Neural cell (in vitro differentiated cells): Measurements from ENCODE around the gene PIANP. TPM values are rescaled to one million over a fixed set of nuclear protein-coding genes. Genes with fewer than 3 reads are reported as not detected.

Experiments used
- H2AFZ ChIP-seq: fragments of 200-600, 300-800 bp; sonication (generic), shearing (Covaris generic); 2 replicates; pipeline ENCODE4 v1.6.0; 2014; ENCODE audit warnings: low read depth, mild to moderate bottlenecking, antibody characterized with exemption, low read length, moderate library complexity
- H3F3A ChIP-seq: fragments of 200-600 bp; shearing (Covaris generic); 2 replicates; pipeline ENCODE4 v1.6.1; 2016; ENCODE audit warnings: mild to moderate bottlenecking, moderate library complexity, mixed read lengths, antibody characterized with exemption, low read length; ENCODE audit not compliant: insufficient read depth, poor library complexity, severe bottlenecking
- H3K27ac ChIP-seq: fragments of 200-600, 300-800 bp; sonication (generic), shearing (Covaris generic); 2 replicates; pipeline ENCODE4 v1.5.1; 2014; ENCODE audit warnings: mild to moderate bottlenecking, low read length, moderate library complexity
- H3K27me3 ChIP-seq: fragments of 300-800, 200-600 bp; sonication (generic), shearing (Covaris generic); 2 replicates; pipeline ENCODE4 v1.6.0; 2014; ENCODE audit warnings: mild to moderate bottlenecking, low read depth, low read length, moderate library complexity; ENCODE audit not compliant: insufficient read depth
- H3K36me3 ChIP-seq: fragments of 300-800, 200-600 bp; sonication (generic), shearing (Covaris generic); 2 replicates; pipeline ENCODE4 v1.5.1; 2014; ENCODE audit warnings: mild to moderate bottlenecking, antibody characterized with exemption, low read length, moderate library complexity; ENCODE audit not compliant: insufficient read depth
- H3K4me2 ChIP-seq: fragments of 300-800, 200-600 bp; sonication (generic), shearing (Covaris generic); 2 replicates; pipeline ENCODE4 v1.6.0; 2014; ENCODE audit warnings: mild to moderate bottlenecking, low read length
- H3K4me3 ChIP-seq: fragments of 300-800, 200-600 bp; sonication (generic), shearing (Covaris generic); 2 replicates; pipeline ENCODE4 v1.5.1; 2014; ENCODE audit warnings: mild to moderate bottlenecking, low read length, moderate library complexity
- H3K79me2 ChIP-seq: fragments of 200-600 bp; shearing (Covaris generic); replicated peaks from 2 replicates; pipeline ENCODE4 v1.6.0; 2014; ENCODE audit warnings: mild to moderate bottlenecking, low read length, moderate library complexity; ENCODE audit not compliant: insufficient read depth
- H3K9ac ChIP-seq: fragments of 300-800, 200-600 bp; sonication (generic), shearing (Covaris generic); 2 replicates; pipeline ENCODE4 v1.6.1; 2016; ENCODE audit warnings: mild to moderate bottlenecking, low read length, mixed read lengths
- H3K9me2 ChIP-seq: fragments of 200-600 bp; shearing (Covaris generic); 2 replicates; pipeline ENCODE4 v1.6.1; 2016; ENCODE audit warnings: mild to moderate bottlenecking, low read length, mixed read lengths; ENCODE audit not compliant: insufficient read depth
- H3K9me3 ChIP-seq: fragments of 200-600, 300-800 bp; sonication (generic), shearing (Covaris generic); 2 replicates; pipeline ENCODE4 v1.6.1; 2016; ENCODE audit warnings: mild to moderate bottlenecking, mixed run types, low read length, moderate library complexity, mixed read lengths
- H4K20me1 ChIP-seq: fragments of 200-600 bp; shearing (Covaris generic); 2 replicates; pipeline ENCODE4 v1.6.1; 2016; ENCODE audit warnings: mild to moderate bottlenecking, mixed run types; ENCODE audit not compliant: insufficient read depth
- EP300 ChIP-seq: fragments of 450-650 bp; conservative IDR thresholded peaks from 2 replicates; pipeline ENCODE4 v1.6.1; 2014; ENCODE audit warnings: antibody characterized with exemption, mild to moderate bottlenecking, moderate library complexity; ENCODE audit not compliant: poor library complexity, severe bottlenecking
- EZH2 ChIP-seq: fragments of 200-600, 300-800 bp; shearing (Covaris generic), sonication (generic); IDR thresholded peaks from 2 replicates; pipeline ENCODE4 v1.6.1; 2014; ENCODE audit warnings: antibody characterized with exemption, low read length, borderline replicate concordance, mild to moderate bottlenecking; ENCODE audit not compliant: insufficient read depth, poor library complexity, severe bottlenecking
- MXI1 ChIP-seq: fragments of 450-650 bp; conservative IDR thresholded peaks from 2 replicates; pipeline ENCODE4 v1.6.1; 2014; ENCODE audit warnings: antibody characterized with exemption, mild to moderate bottlenecking; ENCODE audit not compliant: poor library complexity, severe bottlenecking
- POLR2AphosphoS5 ChIP-seq: IDR thresholded peaks from 2 replicates; pipeline ENCODE4 v1.6.1; 2012
- RAD21 ChIP-seq: fragments of 450-650 bp; conservative IDR thresholded peaks from 2 replicates; pipeline ENCODE4 v1.6.1; 2014; ENCODE audit warnings: antibody characterized with exemption, mild to moderate bottlenecking, moderate library complexity
- SMC3 ChIP-seq: fragments of 450-650 bp; conservative IDR thresholded peaks from 2 replicates; pipeline ENCODE4 v1.6.1; 2014; ENCODE audit warnings: antibody characterized with exemption, mild to moderate bottlenecking, moderate library complexity; ENCODE audit not compliant: poor library complexity
- TAF1 ChIP-seq: IDR thresholded peaks from 2 replicates; pipeline ENCODE4 v1.6.1; 2012; ENCODE audit warnings: low read depth
- polyA plus RNA-seq: library from polyadenylated mRNA; depleted of rRNA; stranded (reverse); fragments of >200 nt; gene quantifications from 2 replicates; pipeline ENCODE4 v1.2.3, GENCODE V29; 2014
- TF ChIP-seq, protein P1 (sequence below): fragments of 450-650 bp; IDR thresholded peaks from 2 replicates; pipeline ENCODE4 v1.5.1; 2014; ENCODE audit warnings: antibody characterized with exemption, mild to moderate bottlenecking, moderate library complexity; ENCODE audit not compliant: poor library complexity, severe bottlenecking
- TF ChIP-seq, protein P2 (sequence below): IDR thresholded peaks from 2 replicates; pipeline ENCODE4 v1.6.1; 2012; ENCODE audit warnings: borderline replicate concordance

PIANP gene
- polyA plus RNA-seq, 1 donor from 2014 or later, result 4.4 TPM

DNA sequence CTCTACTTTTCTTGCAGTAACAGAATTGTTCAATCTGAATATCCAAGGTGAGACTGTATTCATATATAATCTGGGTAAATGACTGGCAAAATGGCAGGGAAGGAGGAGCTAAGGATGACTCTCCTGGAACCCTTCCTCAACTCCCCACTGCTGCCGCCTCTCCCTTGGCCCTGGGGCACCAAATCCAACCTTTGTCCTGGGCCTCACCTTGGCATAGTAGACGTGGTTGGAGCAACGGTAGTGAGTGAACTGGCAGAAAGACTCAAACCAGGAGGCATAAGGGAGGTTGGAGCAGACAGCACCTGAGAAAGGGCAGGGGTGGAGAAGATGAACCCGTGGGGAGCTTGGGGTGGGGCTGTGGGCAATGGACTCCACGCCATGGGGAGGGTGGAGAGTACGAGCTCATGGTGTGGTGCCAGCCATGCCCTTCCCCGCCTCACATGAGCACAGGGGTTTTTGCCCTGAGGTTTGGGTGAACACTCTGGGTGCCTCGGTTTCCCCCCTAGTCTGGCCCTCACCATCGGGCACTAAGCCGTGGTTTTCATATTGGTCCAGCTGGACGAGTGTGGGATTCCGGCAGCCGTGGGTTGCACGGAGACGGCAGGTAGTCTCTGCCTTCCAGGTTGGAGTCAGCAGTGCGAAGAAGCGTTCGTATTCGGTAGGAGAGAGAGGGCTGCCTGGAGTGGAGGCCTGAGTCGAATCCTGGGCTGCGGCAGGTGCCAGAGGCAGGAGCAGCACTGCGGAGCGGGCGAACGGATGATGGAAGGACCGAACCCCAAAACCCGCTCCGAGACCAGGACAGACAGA, 54.1 kb downstream of the PIANP start:
- no peak overlapping the region for H3K27ac ChIP-seq
- H3K9me2 ChIP-seq, result no peaks in the 10 kb centered on the region
- TF ChIP-seq, protein P1, sequence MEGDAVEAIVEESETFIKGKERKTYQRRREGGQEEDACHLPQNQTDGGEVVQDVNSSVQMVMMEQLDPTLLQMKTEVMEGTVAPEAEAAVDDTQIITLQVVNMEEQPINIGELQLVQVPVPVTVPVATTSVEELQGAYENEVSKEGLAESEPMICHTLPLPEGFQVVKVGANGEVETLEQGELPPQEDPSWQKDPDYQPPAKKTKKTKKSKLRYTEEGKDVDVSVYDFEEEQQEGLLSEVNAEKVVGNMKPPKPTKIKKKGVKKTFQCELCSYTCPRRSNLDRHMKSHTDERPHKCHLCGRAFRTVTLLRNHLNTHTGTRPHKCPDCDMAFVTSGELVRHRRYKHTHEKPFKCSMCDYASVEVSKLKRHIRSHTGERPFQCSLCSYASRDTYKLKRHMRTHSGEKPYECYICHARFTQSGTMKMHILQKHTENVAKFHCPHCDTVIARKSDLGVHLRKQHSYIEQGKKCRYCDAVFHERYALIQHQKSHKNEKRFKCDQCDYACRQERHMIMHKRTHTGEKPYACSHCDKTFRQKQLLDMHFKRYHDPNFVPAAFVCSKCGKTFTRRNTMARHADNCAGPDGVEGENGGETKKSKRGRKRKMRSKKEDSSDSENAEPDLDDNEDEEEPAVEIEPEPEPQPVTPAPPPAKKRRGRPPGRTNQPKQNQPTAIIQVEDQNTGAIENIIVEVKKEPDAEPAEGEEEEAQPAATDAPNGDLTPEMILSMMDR, result no peak
- no peak for TF ChIP-seq MXI1
- TF ChIP-seq EP300, result no peak
- TF ChIP-seq, protein P2, sequence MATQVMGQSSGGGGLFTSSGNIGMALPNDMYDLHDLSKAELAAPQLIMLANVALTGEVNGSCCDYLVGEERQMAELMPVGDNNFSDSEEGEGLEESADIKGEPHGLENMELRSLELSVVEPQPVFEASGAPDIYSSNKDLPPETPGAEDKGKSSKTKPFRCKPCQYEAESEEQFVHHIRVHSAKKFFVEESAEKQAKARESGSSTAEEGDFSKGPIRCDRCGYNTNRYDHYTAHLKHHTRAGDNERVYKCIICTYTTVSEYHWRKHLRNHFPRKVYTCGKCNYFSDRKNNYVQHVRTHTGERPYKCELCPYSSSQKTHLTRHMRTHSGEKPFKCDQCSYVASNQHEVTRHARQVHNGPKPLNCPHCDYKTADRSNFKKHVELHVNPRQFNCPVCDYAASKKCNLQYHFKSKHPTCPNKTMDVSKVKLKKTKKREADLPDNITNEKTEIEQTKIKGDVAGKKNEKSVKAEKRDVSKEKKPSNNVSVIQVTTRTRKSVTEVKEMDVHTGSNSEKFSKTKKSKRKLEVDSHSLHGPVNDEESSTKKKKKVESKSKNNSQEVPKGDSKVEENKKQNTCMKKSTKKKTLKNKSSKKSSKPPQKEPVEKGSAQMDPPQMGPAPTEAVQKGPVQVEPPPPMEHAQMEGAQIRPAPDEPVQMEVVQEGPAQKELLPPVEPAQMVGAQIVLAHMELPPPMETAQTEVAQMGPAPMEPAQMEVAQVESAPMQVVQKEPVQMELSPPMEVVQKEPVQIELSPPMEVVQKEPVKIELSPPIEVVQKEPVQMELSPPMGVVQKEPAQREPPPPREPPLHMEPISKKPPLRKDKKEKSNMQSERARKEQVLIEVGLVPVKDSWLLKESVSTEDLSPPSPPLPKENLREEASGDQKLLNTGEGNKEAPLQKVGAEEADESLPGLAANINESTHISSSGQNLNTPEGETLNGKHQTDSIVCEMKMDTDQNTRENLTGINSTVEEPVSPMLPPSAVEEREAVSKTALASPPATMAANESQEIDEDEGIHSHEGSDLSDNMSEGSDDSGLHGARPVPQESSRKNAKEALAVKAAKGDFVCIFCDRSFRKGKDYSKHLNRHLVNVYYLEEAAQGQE, result no peak
- TF ChIP-seq RAD21, result no peak
- TF ChIP-seq SMC3, result no peak
- no peak for TF ChIP-seq EZH2
- TF ChIP-seq TAF1, result no peak
- no peak for TF ChIP-seq POLR2AphosphoS5
- no peak overlapping the region for H2AFZ ChIP-seq
- H3K9ac ChIP-seq, result no peak overlapping the region
- no peaks in the 10 kb centered on the region for H3K27me3 ChIP-seq
- H3K36me3 ChIP-seq, result peaks cover 10% of the 10 kb centered on the region
- no peak overlapping the region for H3K4me3 ChIP-seq
- no peaks in the 10 kb centered on the region for H3K79me2 ChIP-seq
- H3F3A ChIP-seq, result no peaks in the 10 kb centered on the region
- no peaks in the 10 kb centered on the region for H4K20me1 ChIP-seq
- H3K4me2 ChIP-seq, result no peak overlapping the region
- no peaks in the 10 kb centered on the region for H3K9me3 ChIP-seq

DNA sequence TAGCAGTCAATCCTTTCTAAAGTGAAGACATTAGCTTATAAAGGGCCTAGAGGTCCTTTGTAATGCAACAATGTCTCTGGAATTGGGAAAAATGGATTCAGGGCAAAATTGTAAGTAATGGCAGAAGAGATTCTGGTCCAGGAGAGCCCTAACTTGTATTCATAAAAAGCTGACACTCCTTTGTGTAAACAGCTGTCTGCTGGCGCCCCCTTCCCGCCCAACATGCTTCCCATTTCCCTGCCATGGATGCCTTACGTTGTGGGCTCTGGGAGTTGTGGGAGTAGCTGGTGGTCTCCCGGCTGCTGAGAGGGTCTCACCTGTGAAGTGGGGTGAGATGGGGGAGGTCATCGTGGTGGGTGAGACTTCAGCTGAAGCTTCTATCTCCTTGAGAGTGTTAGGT, 55.7 kb downstream of the PIANP start:
- H3K4me2 ChIP-seq, result no peak overlapping the region
- no peaks in the 10 kb centered on the region for H3K9me3 ChIP-seq
- no peaks in the 10 kb centered on the region for H3K9me2 ChIP-seq
- no peaks in the 10 kb centered on the region for H4K20me1 ChIP-seq
- H3K36me3 ChIP-seq, result no peaks in the 10 kb centered on the region
- H3K4me3 ChIP-seq, result no peak overlapping the region
- TF ChIP-seq SMC3 (peak; percentile 57), RAD21 (peak; percentile 55), POLR2AphosphoS5 (no peak), TAF1 (no peak)
- TF ChIP-seq, protein P1, result peak; percentile 45
- H3F3A ChIP-seq, result no peaks in the 10 kb centered on the region
- H3K27me3 ChIP-seq, result no peaks in the 10 kb centered on the region
- no peak overlapping the region for H2AFZ ChIP-seq
- no peaks in the 10 kb centered on the region for H3K79me2 ChIP-seq
- no peak overlapping the region for H3K27ac ChIP-seq
- H3K9ac ChIP-seq, result no peak overlapping the region
